NCI-H1930 (cell line): ENCODE measurements around the gene MAGEA9.
"Not testable (repeated sequence)": the region's sequence is repeated elsewhere in the genome, so short reads cannot be mapped to it uniquely, and the experiment has no call there.

Experiments
- DNase-seq, 2 experiments: peaks; one replicate each; lab custom pipeline; 2025; lab: John Stamatoyannopoulos, UW

The MAGEA9 gene

GRCh38 chrX:149807747-149808458 lies 26.2 kb downstream of the MAGEA9 start:
- DNase-seq: no peak

GRCh38 chrX:149818652-149819051 lies 36.9 kb downstream of the MAGEA9 start:
- DNase-seq: no peak

GRCh38 chrX:149819371-149819770 lies 37.6 kb downstream of the MAGEA9 start:
- DNase-seq: no peak

- peak in 1 of 2 experiments; percentile 20 for DNase-seq
Observed at GRCh38 chrX:149825424-149825823, 43.7 kb downstream of the MAGEA9 start.

DNA sequence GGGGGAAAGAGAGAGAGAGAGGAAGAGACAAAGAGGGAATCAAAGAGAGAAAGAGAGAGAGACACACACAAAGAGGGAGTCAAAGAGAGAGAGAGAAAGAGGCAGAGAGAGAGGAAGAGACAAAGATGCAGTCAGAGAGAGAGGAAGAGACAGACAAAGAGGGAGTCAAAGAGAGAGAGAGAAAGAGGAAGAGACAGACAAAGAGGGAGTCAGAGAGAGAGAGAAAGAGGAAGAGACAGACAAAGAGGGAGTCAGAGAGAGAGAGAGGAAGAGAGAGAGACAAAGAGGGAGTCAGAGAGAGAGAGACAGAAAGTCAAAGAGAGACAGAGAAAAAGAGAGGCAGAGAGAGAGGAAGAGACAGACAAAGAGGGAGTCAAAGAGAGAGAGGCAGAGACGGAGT lies 45.5 kb downstream of the MAGEA9 start:
- no peak for DNase-seq

DNA sequence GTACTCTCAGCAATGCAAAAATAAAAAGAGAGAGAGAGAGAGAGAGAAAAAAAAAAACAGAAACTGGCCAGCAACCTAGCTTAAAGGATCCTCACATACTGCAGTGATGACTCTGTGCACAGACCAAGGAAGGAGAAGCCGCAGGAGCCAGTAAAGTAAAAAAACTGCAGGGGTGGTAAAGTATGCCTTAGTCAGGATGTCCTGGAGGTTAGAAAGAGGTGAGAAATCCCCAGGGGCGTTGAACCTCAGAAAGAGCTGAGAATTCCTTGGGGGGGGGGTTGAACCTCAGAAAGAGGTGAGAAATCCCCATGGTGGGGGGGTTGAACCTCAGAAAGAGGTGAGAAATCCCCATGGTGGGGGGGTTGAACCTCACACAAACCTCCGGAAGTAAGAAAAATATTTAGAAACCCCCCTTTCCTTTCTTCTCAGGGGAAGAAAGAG lies 48.0 kb downstream of the MAGEA9 start:
- no peak for DNase-seq

DNA sequence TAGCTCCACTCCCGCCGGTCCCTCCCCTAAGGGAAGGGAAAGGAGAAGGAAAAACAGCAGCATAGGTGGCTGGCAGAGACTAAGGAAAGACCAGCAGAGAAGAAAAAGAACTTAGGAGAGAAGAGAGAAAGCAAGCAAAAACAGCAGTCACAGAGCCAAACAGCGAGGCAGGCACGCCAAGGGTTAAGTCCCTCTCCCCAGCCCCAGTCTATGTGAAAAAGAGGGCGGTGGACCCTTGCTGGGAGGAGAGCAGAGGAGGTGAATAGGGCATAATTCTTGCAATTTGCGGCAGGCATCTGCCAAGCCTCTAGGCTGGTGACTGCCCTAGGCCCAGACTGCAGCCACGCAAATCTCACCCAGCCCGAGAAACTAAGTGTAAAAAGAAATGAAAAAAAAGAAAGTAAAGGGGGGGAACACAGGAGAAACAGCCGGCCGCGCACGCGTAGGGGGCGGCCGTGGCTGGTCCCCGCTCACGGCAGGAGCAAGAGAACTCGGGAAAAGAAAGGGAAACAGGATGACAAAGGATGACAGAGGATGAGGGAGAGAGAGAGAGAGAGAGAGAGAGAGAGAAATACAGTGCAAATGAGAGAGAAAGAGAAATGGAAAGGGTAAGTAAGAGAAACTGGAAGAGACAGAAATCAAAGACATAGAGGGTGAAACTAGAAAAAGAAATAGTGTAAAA lies 48.6 kb downstream of the MAGEA9 start:
- DNase-seq: no peak

DNA sequence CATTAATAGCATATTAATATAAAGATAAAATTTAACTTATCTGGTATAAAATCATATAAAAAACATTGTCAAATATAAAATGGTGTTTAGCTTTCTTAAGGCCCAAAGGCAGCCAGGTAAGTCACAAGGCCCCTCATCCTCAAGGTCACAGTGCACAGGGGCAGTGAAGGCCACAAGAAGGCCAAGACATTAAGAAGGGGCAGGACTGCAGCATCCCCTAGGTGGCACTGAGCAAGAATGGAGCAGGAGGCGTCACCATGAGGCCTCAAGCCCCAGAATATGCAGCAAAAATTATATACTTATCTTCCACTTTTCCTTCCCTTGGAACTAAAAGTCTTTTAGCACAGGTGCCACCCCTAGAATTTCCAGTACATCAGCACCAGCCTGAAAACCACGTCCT lies 49.7 kb downstream of the MAGEA9 start:
- no peak for DNase-seq

DNA sequence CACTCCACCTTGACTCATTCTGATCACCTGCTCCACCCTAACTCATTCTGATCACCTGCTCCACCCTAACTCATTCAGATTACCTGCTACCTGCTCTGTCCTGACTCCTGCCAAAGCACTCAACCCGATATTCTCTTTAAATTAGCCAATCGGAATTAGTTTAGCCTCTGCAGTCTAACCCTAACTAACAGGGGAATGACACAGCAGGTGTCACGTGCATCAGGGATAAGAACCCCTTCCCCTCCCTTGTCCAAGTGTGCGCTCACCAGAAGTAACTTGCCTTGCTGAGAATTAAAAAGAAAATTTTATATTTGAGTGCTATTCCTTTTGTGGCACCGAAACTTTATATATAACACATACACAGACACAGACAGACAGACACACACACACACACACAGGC lies 55.0 kb downstream of the MAGEA9 start:
- DNase-seq: not testable (repeated sequence)

GRCh38 chrX:149837167-149837566 lies 55.4 kb downstream of the MAGEA9 start:
- DNase-seq: no peak
